WERI-Rb-1 (cell line): ENCODE results near the gene KAT6B.
A peak's percentile ranks its signal among the peaks of the same experiment; 100 is the strongest.
"Not testable (repeated sequence)": the region's sequence is repeated elsewhere in the genome, so short reads cannot be mapped to it uniquely, and the experiment has no call there.

Experiments
- DNase-seq: peaks from one replicate; pipeline ENCODE4 v3.0.0-alpha.2; 2020
- H3K27ac ChIP-seq: fragments of 250-450 bp; sonication (Bioruptor Pico); 2 replicates; pipeline ENCODE4 v1.5.1; 2020; ENCODE audit warnings: mild to moderate bottlenecking, moderate library complexity
- H3K27me3 ChIP-seq: fragments of 250-450 bp; sonication (Bioruptor Pico); 2 replicates; pipeline ENCODE4 v1.5.1; 2021; ENCODE audit warnings: mild to moderate bottlenecking, low read depth, moderate library complexity; ENCODE audit not compliant: insufficient read depth, severe bottlenecking
- H3K36me3 ChIP-seq: fragments of 250-450 bp; sonication (Bioruptor Pico); 2 replicates; pipeline ENCODE4 v1.5.1; 2020; ENCODE audit warnings: mild to moderate bottlenecking, moderate library complexity
- H3K4me3 ChIP-seq: 2 replicates; pipeline ENCODE4 v1.5.1; 2011; ENCODE audit warnings: low read depth, mild to moderate bottlenecking, control low read depth, low read length
- H3K9me3 ChIP-seq: fragments of 250-450 bp; sonication (Bioruptor Pico); 2 replicates; pipeline ENCODE4 v1.5.1; 2021; ENCODE audit warnings: mild to moderate bottlenecking, moderate library complexity; ENCODE audit not compliant: severe bottlenecking
- TF ChIP-seq, protein P1 (sequence below): IDR thresholded peaks from 2 replicates; pipeline ENCODE4 v1.5.1; 2011; ENCODE audit warnings: low read depth, mild to moderate bottlenecking, control low read depth, inconsistent platforms, low read length

The KAT6B gene

DNA sequence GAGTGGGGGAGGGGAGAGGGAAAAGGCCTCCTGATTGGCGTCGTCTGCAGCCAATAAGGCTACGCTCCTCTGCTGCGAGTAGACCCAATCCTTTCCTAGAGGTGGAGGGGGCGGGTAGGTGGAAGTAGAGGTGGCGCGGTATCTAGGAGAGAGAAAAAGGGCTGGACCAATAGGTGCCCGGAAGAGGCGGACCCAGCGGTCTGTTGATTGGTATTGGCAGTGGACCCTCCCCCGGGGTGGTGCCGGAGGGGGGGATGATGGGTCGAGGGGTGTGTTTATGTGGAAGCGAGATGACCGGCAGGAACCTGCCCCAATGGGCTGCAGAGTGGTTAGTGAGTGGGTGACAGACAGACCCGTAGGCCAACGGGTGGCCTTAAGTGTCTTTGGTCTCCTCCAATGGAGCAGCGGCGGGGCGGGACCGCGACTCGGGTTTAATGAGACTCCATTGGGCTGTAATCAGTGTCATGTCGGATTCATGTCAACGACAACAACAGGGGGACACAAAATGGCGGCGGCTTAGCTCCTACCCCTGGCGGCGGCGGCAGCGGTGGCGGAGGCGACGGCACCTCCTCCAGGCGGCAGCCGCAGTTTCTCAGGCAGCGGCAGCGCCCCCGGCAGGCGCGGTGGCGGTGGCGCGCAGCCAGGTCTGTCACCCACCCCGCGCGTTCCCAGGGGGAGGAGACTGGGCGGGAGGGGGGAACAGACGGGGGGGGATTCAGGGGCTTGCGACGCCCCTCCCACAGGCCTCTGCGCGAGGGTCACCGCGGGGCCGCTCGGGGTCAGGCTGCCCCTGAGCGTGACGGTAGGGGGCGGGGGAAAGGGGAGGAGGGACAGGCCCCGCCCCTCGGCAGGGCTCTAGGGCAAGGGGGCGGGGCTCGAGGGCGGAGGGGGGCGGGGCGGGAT lies at the start of gene KAT6B:
Gene KAT6B (plus strand): TSS at position 459 of the 903 bp plus-strand sequence. CDS start 16,258 bp downstream, outside the sequence.
- no peaks in the 10 kb centered on the region for H3K9me3 ChIP-seq
- DNase-seq = peak; percentile 100
- H3K27me3 ChIP-seq = no peaks in the 10 kb centered on the region
- H3K4me3 ChIP-seq = peak within 1 kb of the TSS; percentile 85
- peak within 1 kb of the TSS; percentile 99 for H3K27ac ChIP-seq
- TF ChIP-seq, protein P1, sequence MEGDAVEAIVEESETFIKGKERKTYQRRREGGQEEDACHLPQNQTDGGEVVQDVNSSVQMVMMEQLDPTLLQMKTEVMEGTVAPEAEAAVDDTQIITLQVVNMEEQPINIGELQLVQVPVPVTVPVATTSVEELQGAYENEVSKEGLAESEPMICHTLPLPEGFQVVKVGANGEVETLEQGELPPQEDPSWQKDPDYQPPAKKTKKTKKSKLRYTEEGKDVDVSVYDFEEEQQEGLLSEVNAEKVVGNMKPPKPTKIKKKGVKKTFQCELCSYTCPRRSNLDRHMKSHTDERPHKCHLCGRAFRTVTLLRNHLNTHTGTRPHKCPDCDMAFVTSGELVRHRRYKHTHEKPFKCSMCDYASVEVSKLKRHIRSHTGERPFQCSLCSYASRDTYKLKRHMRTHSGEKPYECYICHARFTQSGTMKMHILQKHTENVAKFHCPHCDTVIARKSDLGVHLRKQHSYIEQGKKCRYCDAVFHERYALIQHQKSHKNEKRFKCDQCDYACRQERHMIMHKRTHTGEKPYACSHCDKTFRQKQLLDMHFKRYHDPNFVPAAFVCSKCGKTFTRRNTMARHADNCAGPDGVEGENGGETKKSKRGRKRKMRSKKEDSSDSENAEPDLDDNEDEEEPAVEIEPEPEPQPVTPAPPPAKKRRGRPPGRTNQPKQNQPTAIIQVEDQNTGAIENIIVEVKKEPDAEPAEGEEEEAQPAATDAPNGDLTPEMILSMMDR = peak; percentile 54
- H3K36me3 ChIP-seq = peaks cover 3% of the 10 kb centered on the region; the same call in 1 of the 2 replicates

DNA sequence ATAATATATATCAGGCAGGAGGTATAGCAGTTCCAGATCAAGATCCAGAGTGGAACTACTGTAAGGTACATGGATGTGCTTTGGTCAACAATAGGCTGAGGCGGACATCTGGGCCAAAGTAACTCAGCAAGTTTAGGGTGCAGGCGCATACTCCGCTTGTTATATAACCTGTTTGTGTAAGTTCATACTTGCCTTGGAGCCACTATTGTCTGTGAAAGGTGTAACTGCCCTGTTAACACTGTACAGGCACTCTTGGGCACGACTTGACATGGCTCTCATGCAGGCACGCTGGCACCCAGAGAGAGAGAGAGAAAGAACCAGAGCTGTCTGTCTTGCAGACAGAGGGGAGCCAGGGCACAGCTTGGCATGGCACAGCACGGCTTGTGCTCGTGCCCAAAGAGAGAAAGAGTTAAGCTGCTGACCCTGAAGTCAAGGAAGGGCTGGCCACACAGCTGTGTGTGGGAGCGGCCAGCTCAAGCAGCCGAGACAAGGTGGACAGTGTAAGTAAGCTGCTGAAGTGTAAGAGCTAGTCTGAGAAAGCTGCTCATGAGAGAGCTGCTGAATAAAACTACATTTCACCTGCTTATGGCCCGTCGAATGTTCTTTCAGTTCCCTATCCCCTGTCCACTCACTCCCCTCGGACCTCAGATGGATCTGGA lies 47.8 kb upstream of the KAT6B start:
- Histone ChIP-seq H3K27ac (no peak overlapping the region), H3K27me3 (no peaks in the 10 kb centered on the region), H3K4me3 (no peak overlapping the region), H3K9me3 (peaks cover 8% of the 10 kb centered on the region), H3K36me3 (no peaks in the 10 kb centered on the region)
- DNase-seq = no peak
- TF ChIP-seq, protein P1 = no peak

DNA sequence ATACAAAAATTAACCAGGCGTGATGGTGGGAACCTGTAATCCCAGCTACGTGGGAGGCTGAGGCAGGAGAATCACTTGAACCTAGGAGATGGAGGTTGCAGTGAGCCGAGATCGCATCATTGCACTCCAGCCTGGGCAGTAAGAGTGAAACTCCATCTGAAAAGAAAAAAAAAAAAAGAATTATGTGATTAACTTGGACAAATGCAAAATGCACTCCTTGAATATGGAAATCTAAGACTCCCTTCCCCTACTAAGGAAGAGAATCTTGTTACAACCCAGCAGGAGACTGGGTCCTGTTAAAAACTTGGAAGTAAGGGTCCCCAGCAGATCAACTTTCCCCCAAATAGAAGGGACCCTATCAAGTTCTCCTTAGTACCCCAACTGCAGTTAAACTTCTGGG lies 44.5 kb upstream of the KAT6B start:
- not testable (repeated sequence) for H3K27me3 ChIP-seq, DNase-seq, H3K9me3 ChIP-seq, H3K27ac ChIP-seq, H3K36me3 ChIP-seq, H3K4me3 ChIP-seq

DNA sequence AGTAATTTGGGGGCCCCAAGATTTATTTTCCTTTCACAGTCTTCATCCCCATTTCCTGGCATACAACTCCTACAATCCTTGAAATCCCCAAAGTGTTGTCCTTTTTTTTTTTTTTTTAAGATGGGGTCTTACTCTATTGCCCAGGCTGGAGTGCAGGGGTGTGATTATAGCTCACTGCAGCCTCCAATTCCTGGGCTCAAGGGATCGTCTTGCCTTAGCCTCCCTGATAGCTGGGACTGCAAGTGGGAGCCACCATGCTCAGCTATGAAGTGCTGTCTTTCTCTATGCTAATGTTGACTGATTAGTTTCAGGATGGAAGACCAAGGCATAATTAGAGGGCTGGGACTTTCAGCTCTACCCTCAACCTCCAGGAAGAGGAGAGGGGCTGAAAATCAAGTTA lies 41.9 kb upstream of the KAT6B start:
- TF ChIP-seq, protein P1 = no peak
- Histone ChIP-seq H3K9me3 (no peaks in the 10 kb centered on the region), H3K27ac (no peak overlapping the region), H3K27me3 (no peaks in the 10 kb centered on the region), H3K36me3 (no peaks in the 10 kb centered on the region), H3K4me3 (no peak overlapping the region)
- no peak for DNase-seq

DNA sequence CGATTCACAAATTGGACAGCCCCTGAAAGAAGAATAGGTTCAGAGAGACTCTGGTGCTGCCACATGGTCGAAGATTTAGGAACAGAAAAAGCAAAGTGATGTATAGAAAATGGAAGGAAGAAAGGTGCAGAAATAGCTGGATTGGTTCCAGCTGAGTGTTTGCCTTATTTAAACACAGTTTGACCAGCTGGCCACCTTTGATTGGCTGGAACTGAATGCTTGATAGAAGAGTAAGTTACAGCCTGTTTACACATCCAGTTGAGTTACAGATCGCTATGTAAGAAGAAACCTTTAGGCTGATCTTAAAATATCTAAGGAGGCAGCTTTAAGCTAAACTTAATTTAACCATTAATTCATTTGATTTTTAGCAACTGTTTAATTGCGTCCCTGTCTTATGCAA lies 40.3 kb upstream of the KAT6B start:
- Histone ChIP-seq H3K27me3 (no peaks in the 10 kb centered on the region), H3K4me3 (no peak overlapping the region), H3K9me3 (no peaks in the 10 kb centered on the region), H3K36me3 (no peaks in the 10 kb centered on the region), H3K27ac (no peak overlapping the region)
- TF ChIP-seq, protein P1 = no peak
- DNase-seq = no peak

DNA sequence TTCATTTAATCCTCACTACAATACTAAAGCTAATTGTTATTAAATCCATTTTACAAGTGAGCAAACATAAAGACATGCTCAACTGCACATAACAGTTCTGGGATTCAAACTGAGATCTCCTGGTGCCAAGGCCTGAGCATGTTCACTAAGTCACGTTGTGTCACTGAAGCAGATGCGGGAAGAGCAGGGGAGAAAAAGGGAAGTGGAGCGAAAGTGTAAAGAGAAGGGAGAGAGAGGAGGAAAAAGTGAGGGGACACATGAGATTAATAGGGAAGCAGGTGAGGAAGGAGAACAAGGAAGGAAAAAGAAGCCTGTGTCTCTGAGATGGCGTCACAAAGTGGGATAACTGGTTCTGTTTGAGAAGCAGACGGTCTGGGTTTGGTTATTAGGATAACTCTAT lies 38.9 kb upstream of the KAT6B start:
- no peak overlapping the region for H3K27ac ChIP-seq
- no peaks in the 10 kb centered on the region for H3K36me3 ChIP-seq
- DNase-seq = no peak
- TF ChIP-seq, protein P1 = no peak
- no peak overlapping the region for H3K4me3 ChIP-seq
- H3K9me3 ChIP-seq = no peaks in the 10 kb centered on the region
- no peaks in the 10 kb centered on the region for H3K27me3 ChIP-seq

DNA sequence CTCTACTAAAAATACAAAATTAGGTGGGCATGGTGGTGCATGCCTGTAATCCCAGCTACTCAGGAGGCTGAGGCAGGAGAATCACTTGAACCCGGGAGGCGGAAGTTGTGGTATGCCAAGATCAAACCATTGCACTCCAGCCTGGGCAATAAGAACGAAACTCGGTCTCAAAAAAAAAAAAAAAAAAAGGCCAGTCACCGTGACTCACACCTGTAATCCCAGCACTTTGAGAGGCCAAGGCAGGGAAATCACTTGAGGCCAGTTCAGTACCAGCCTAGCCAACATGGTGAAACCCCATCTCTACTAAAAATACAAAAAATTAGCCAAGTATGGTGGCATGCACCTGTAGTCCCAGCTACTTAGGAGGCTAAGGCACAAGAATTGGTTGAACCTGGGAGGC lies 34.4 kb upstream of the KAT6B start:
- DNase-seq = not testable (repeated sequence)

More for the DNA sequence above, 34.4 kb upstream of the KAT6B start:
- H3K27me3 ChIP-seq, H3K27ac ChIP-seq, H3K9me3 ChIP-seq, H3K4me3 ChIP-seq, H3K36me3 ChIP-seq: not testable (repeated sequence)
